EL (cell line): ENCODE data around the gene PANX1.

Experiments used
- DNase-seq: peaks from one replicate; pipeline ENCODE4 v3.0.0-alpha.2; 2016

PANX1 gene

GRCh38 chr11:94130298-94131046 lies 1.8 kb downstream of the PANX1 start:
- peak; percentile 83 for DNase-seq

- no peak for DNase-seq
Measured at GRCh38 chr11:94131047-94131717, 2.5 kb downstream of the PANX1 start.

GRCh38 chr11:94131718-94132115 lies 3.1 kb downstream of the PANX1 start:
- DNase-seq: peak; percentile 66

- peak; percentile 97 for DNase-seq
Measured at GRCh38 chr11:94132152-94132558, 3.5 kb downstream of the PANX1 start.

GRCh38 chr11:94132823-94133408 lies 4.3 kb downstream of the PANX1 start:
- no peak for DNase-seq

- no peak for DNase-seq
Measured at GRCh38 chr11:94133752-94134151, 5.1 kb downstream of the PANX1 start.

GRCh38 chr11:94134651-94135512 lies 6.2 kb downstream of the PANX1 start:
- peak; percentile 96 for DNase-seq

GRCh38 chr11:94139416-94139815 lies 10.8 kb downstream of the PANX1 start:
- no peak for DNase-seq

- no peak for DNase-seq
Measured at GRCh38 chr11:94140154-94140655, 11.6 kb downstream of the PANX1 start.

- no peak for DNase-seq
Measured at GRCh38 chr11:94141511-94142307, 13.1 kb downstream of the PANX1 start.

- DNase-seq: no peak
Measured at GRCh38 chr11:94142308-94143281, 14.0 kb downstream of the PANX1 start.

- DNase-seq: no peak
Measured at GRCh38 chr11:94144216-94144615, 15.6 kb downstream of the PANX1 start.

- no peak for DNase-seq
Measured at GRCh38 chr11:94144664-94145063, 16.0 kb downstream of the PANX1 start.

GRCh38 chr11:94145431-94145830 lies 16.8 kb downstream of the PANX1 start:
- DNase-seq: no peak

- no peak for DNase-seq
Measured at GRCh38 chr11:94145916-94146315, 17.3 kb downstream of the PANX1 start.

- DNase-seq: no peak
Measured at GRCh38 chr11:94147433-94147845, 18.8 kb downstream of the PANX1 start.

GRCh38 chr11:94148189-94148588 lies 19.5 kb downstream of the PANX1 start:
- DNase-seq: peak; percentile 42

GRCh38 chr11:94149431-94150017 lies 20.9 kb downstream of the PANX1 start:
- peak; percentile 65 for DNase-seq

GRCh38 chr11:94150056-94150455 lies 21.4 kb downstream of the PANX1 start:
- no peak for DNase-seq
